Colonic mucosa (tissue), 4 donors: ENCODE measurements around the gene FRMD1. TPM values are rescaled to one million over a fixed set of nuclear protein-coding genes. Genes with fewer than 3 reads are reported as not detected.

Experiments used
- DNase-seq: peaks from one replicate; pipeline ENCODE4 v3.0.0-alpha.2; 2020
- H3K27ac ChIP-seq: fragments of 200-600 bp; one replicate; pipeline ENCODE4 v1.8.0; 2021
- H3K27me3 ChIP-seq: fragments of 200-600 bp; one replicate; pipeline ENCODE4 v1.8.0; 2021
- H3K36me3 ChIP-seq: fragments of 200-600 bp; one replicate; pipeline ENCODE4 v1.8.0; 2021
- H3K4me1 ChIP-seq: fragments of 200-600 bp; one replicate; pipeline ENCODE4 v1.8.0; 2021; ENCODE audit warnings: mild to moderate bottlenecking
- H3K4me3 ChIP-seq: fragments of 200-600 bp; one replicate; pipeline ENCODE4 v1.8.0; 2021
- H3K9ac ChIP-seq, 2 donors: one replicate each; pipeline ENCODE4 v1.7.0; 2013; ENCODE audit warnings: control low read depth in 2 of 2, low read depth in 2 of 2, low read length in 2 of 2
- H3K9me3 ChIP-seq: fragments of 200-600 bp; one replicate; pipeline ENCODE4 v1.8.0; 2021
- CTCF ChIP-seq: fragments of 200-600 bp; IDR thresholded peaks from one replicate; pipeline ENCODE4 v1.8.0; 2022; ENCODE audit warnings: antibody characterized with exemption, mild to moderate bottlenecking
- intact Hi-C: fragments of 100-400 bp; cut with DNase I; formaldehyde crosslinking; loops from one replicate; pipeline ENCODE4 v1.14.1; 2022
- total RNA-seq, 2 donors: library from RNA; stranded (reverse); fragmentation: NEBNext Ultra II Directional in 1 of 2; extraction: Animal tissue kit (Norgen Biotek cat#: 25700) in 1 of 2; gene quantifications; one replicate each; pipeline ENCODE4 v1.2.1, GENCODE V29; 2021
- donor health status: healthy.
- donor health status: DM: no; HTN: no; CAD: no.
- donor health status: DM: no; HTN: no; CAD: no.

FRMD1 gene
- total RNA-seq, 2 donors from 2014 or later: 2.3 to 21.0 TPM

GRCh38 chr6:168046696-168047095 is 32.3 kb downstream of the FRMD1 start:
- intact Hi-C loops: no loop called here
- H3K27ac ChIP-seq: no peak overlapping the region
- no peak overlapping the region for H3K4me3 ChIP-seq
- no peak for TF ChIP-seq CTCF
- no peaks in the 10 kb centered on the region for H3K4me1 ChIP-seq
- H3K36me3 ChIP-seq: no peaks in the 10 kb centered on the region
- H3K9ac ChIP-seq: no peak overlapping the region
- no peaks in the 10 kb centered on the region for H3K27me3 ChIP-seq
- H3K9me3 ChIP-seq: no peaks in the 10 kb centered on the region
- DNase-seq: no peak

- H3K27ac ChIP-seq: no peak overlapping the region
- TF ChIP-seq CTCF: no peak
- intact Hi-C loops: no loop called here
- H3K36me3 ChIP-seq: no peaks in the 10 kb centered on the region
- H3K4me3 ChIP-seq: no peak overlapping the region
- no peak for DNase-seq
- no peak overlapping the region for H3K9ac ChIP-seq
- H3K4me1 ChIP-seq: no peaks in the 10 kb centered on the region
- H3K9me3 ChIP-seq: no peaks in the 10 kb centered on the region
- H3K27me3 ChIP-seq: no peaks in the 10 kb centered on the region
These were observed 33.0 kb downstream of the FRMD1 start for GRCh38 chr6:168045706-168046620.

GRCh38 chr6:168045141-168045691 is 33.8 kb downstream of the FRMD1 start:
- no peak for TF ChIP-seq CTCF
- no peaks in the 10 kb centered on the region for H3K27me3 ChIP-seq
- H3K27ac ChIP-seq: no peak overlapping the region
- intact Hi-C loops: no loop called here
- H3K36me3 ChIP-seq: no peaks in the 10 kb centered on the region
- no peak overlapping the region for H3K9ac ChIP-seq
- H3K4me3 ChIP-seq: no peak overlapping the region
- DNase-seq: no peak
- no peaks in the 10 kb centered on the region for H3K9me3 ChIP-seq
- no peaks in the 10 kb centered on the region for H3K4me1 ChIP-seq

- no peaks in the 10 kb centered on the region for H3K4me1 ChIP-seq
- no peaks in the 10 kb centered on the region for H3K27me3 ChIP-seq
- TF ChIP-seq CTCF: no peak
- intact Hi-C loops: no loop called here
- no peaks in the 10 kb centered on the region for H3K9me3 ChIP-seq
- no peak overlapping the region for H3K4me3 ChIP-seq
- H3K9ac ChIP-seq: no peak overlapping the region
- H3K36me3 ChIP-seq: no peaks in the 10 kb centered on the region
- no peak for DNase-seq
- H3K27ac ChIP-seq: no peak overlapping the region
These were observed 34.4 kb downstream of the FRMD1 start for GRCh38 chr6:168044521-168045130.

- Histone ChIP-seq H3K27me3 (no peaks in the 10 kb centered on the region), H3K4me3 (no peak overlapping the region), H3K27ac (no peak overlapping the region), H3K4me1 (no peaks in the 10 kb centered on the region), H3K9me3 (no peaks in the 10 kb centered on the region), H3K9ac (no peak overlapping the region), H3K36me3 (no peaks in the 10 kb centered on the region)
- intact Hi-C loops: no loop called here
- TF ChIP-seq CTCF: no peak
- DNase-seq: no peak
These were observed 35.1 kb downstream of the FRMD1 start for GRCh38 chr6:168043848-168044415.
